ENCODE results near the gene NSG1. TPM values are rescaled to one million over a fixed set of nuclear protein-coding genes. Genes with fewer than 3 reads are reported as not detected.

Gene NSG1
- polyA plus RNA-seq, 1 of the 3 experiments (the other 2 are of a cell fraction), result 11.4 TPM

GRCh38 chr4:4341861-4342650, 44.8 kb upstream of the NSG1 start:
- Histone ChIP-seq H3K9me2 (no peaks in the 10 kb centered on the region), H3K79me2 (ENCODE audit: insufficient read depth) (no peaks in the 10 kb centered on the region), H3K4me2 (no peak overlapping the region), H3K9ac (no peak overlapping the region), H3K27me3 (ENCODE audit: insufficient read depth) (no peaks in the 10 kb centered on the region; the same call in 1 of the 2 replicates), H2AFZ (ENCODE audit: low read depth) (no peak overlapping the region), H4K20me1 (ENCODE audit: insufficient read depth) (no peaks in the 10 kb centered on the region), H3K27ac (ENCODE audit: low read depth in 2 of 2, low read length in 1 of 2) (no peak overlapping the region), H3K4me1 (ENCODE audit: control insufficient read depth in 1 of 2, insufficient read depth in 2 of 2, low read depth in 1 of 2, low read length in 1 of 2) (no peaks in the 10 kb centered on the region; a peak in 1 of 4 replicates), H3F3A (replicated peaks; ENCODE audit: insufficient read depth) (no peaks in the 10 kb centered on the region), H3K36me3 (replicated peaks in 1 of 2; ENCODE audit: control insufficient read depth in 1 of 2, insufficient read depth in 2 of 2, low read length in 1 of 2) (no peaks in the 10 kb centered on the region), H3K9me3 (no peaks in the 10 kb centered on the region), H3K4me3 (ENCODE audit: low read depth in 2 of 2, low read length in 1 of 2) (no peak overlapping the region)
- 62% methylated on average over 5 of the region's 9 CpGs for WGBS (ENCODE audit: low lambda C conversion rate)
- POLR2A ChIA-PET, result no interaction called here
- TF ChIP-seq TAF1 (IDR thresholded peaks at IDR 0.05; ENCODE audit: borderline replicate concordance, low read depth, low read length) (no peak), TCF12 (IDR thresholded peaks at IDR 0.05) (no peak), PBX3 (IDR thresholded peaks at IDR 0.05) (no peak), RCOR1 (IDR thresholded peaks at IDR 0.05; ENCODE audit: low read length) (no peak), FOXM1 (IDR thresholded peaks at IDR 0.05; ENCODE audit: low read depth) (no peak), TEAD4 (IDR thresholded peaks at IDR 0.05; ENCODE audit: borderline replicate concordance, insufficient read depth) (no peak), POLR2AphosphoS5 (IDR thresholded peaks at IDR 0.05; ENCODE audit: low read depth, low read length) (no peak), NRF1 (IDR thresholded peaks at IDR 0.05; ENCODE audit: low read depth, low read length) (no peak)
- TF ChIP-seq, protein P1, sequence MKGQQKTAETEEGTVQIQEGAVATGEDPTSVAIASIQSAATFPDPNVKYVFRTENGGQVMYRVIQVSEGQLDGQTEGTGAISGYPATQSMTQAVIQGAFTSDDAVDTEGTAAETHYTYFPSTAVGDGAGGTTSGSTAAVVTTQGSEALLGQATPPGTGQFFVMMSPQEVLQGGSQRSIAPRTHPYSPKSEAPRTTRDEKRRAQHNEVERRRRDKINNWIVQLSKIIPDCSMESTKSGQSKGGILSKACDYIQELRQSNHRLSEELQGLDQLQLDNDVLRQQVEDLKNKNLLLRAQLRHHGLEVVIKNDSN (IDR thresholded peaks at IDR 0.05; ENCODE audit: borderline replicate concordance, low read depth), result no peak
- CTCF ChIA-PET, result interaction anchor here (0.8 to 2.0 kb wide), 3 partner anchors 15 to 82 kb away, joined by 3 to 6 read pairs (median 3); no protein-coding TSS in a partner anchor
- DNase-seq, result no peak

GRCh38 chr4:4343038-4343437, 43.9 kb upstream of the NSG1 start:
- Histone ChIP-seq H3K27me3 (ENCODE audit: insufficient read depth) (no peaks in the 10 kb centered on the region; the same call in 1 of the 2 replicates), H3K4me3 (ENCODE audit: low read depth in 2 of 2, low read length in 1 of 2) (no peak overlapping the region), H3K4me2 (no peak overlapping the region), H3K79me2 (ENCODE audit: insufficient read depth) (no peaks in the 10 kb centered on the region), H3K9ac (no peak overlapping the region), H4K20me1 (ENCODE audit: insufficient read depth) (no peaks in the 10 kb centered on the region), H3K9me2 (no peaks in the 10 kb centered on the region), H3K9me3 (no peaks in the 10 kb centered on the region), H3K36me3 (replicated peaks in 1 of 2; ENCODE audit: control insufficient read depth in 1 of 2, insufficient read depth in 2 of 2, low read length in 1 of 2) (no peaks in the 10 kb centered on the region), H3K4me1 (ENCODE audit: control insufficient read depth in 1 of 2, insufficient read depth in 2 of 2, low read depth in 1 of 2, low read length in 1 of 2) (no peaks in the 10 kb centered on the region; a peak in 1 of 4 replicates), H3K27ac (ENCODE audit: low read depth in 2 of 2, low read length in 1 of 2) (no peak overlapping the region), H3F3A (replicated peaks; ENCODE audit: insufficient read depth) (no peaks in the 10 kb centered on the region), H2AFZ (ENCODE audit: low read depth) (no peak overlapping the region)
- ChIA-PET POLR2A (no interaction called here), CTCF (interaction anchor here (0.8 to 2.0 kb wide), 3 partner anchors 16 to 83 kb away, joined by 3 to 6 read pairs (median 3); no protein-coding TSS in a partner anchor)
- WGBS (ENCODE audit: low lambda C conversion rate), result 86% methylated on average over 5 of the region's 5 CpGs
- DNase-seq, result no peak
- TF ChIP-seq, protein P2, sequence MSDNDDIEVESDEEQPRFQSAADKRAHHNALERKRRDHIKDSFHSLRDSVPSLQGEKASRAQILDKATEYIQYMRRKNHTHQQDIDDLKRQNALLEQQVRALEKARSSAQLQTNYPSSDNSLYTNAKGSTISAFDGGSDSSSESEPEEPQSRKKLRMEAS (IDR thresholded peaks at IDR 0.05; ENCODE audit: low read depth), result no peak
- TF ChIP-seq JUND (IDR thresholded peaks at IDR 0.05) (no peak), FOXM1 (IDR thresholded peaks at IDR 0.05; ENCODE audit: low read depth) (no peak), PBX3 (IDR thresholded peaks at IDR 0.05) (no peak), YY1 (IDR thresholded peaks at IDR 0.05; ENCODE audit: low read depth) (no peak), SIN3A (IDR thresholded peaks at IDR 0.05; ENCODE audit: borderline replicate concordance, low read depth, low read length) (no peak), RXRA (IDR thresholded peaks at IDR 0.05; ENCODE audit: borderline replicate concordance, low read depth) (no peak), RCOR1 (IDR thresholded peaks at IDR 0.05; ENCODE audit: low read length) (no peak), RFX5 (IDR thresholded peaks at IDR 0.05; ENCODE audit: low read length) (no peak), TEAD4 (IDR thresholded peaks at IDR 0.05; ENCODE audit: borderline replicate concordance, insufficient read depth) (no peak), FOXJ3 (CRISPR knock-in tag; IDR thresholded peaks at IDR 0.05) (no peak), MEF2A (IDR thresholded peaks at IDR 0.05; ENCODE audit: borderline replicate concordance, low read depth) (no peak), USF2 (IDR thresholded peaks at IDR 0.05; ENCODE audit: borderline replicate concordance, low read depth, low read length) (no peak), EP300 (IDR thresholded peaks at IDR 0.05; ENCODE audit: borderline replicate concordance in 1 of 2, low read depth in 1 of 2, low read length in 1 of 2) (no peak), TAF1 (IDR thresholded peaks at IDR 0.05; ENCODE audit: borderline replicate concordance, low read depth, low read length) (no peak), FOSL2 (IDR thresholded peaks at IDR 0.05; ENCODE audit: borderline replicate concordance, low read depth) (no peak)
- TF ChIP-seq, protein P3, sequence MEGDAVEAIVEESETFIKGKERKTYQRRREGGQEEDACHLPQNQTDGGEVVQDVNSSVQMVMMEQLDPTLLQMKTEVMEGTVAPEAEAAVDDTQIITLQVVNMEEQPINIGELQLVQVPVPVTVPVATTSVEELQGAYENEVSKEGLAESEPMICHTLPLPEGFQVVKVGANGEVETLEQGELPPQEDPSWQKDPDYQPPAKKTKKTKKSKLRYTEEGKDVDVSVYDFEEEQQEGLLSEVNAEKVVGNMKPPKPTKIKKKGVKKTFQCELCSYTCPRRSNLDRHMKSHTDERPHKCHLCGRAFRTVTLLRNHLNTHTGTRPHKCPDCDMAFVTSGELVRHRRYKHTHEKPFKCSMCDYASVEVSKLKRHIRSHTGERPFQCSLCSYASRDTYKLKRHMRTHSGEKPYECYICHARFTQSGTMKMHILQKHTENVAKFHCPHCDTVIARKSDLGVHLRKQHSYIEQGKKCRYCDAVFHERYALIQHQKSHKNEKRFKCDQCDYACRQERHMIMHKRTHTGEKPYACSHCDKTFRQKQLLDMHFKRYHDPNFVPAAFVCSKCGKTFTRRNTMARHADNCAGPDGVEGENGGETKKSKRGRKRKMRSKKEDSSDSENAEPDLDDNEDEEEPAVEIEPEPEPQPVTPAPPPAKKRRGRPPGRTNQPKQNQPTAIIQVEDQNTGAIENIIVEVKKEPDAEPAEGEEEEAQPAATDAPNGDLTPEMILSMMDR (IDR thresholded peaks at IDR 0.05), result no peak
